Adrenal gland (tissue), 12 donors: Measurements from ENCODE around the gene AIFM2. TPM values are rescaled to one million over a fixed set of nuclear protein-coding genes. Genes with fewer than 3 reads are reported as not detected.
A peak's percentile ranks its signal among the peaks of the same experiment; 100 is the strongest.
"Not testable (repeated sequence)": the region's sequence is repeated elsewhere in the genome, so short reads cannot be mapped to it uniquely, and the experiment has no call there.

Experiments
- DNase-seq, 7 donors: peaks; one replicate each; pipeline ENCODE4 v3.0.0-alpha.2; 2019 to 2020
- H3K27ac ChIP-seq, 5 donors: fragments of 200-600 bp; sonication (generic) in 4 of 5; 1 replicate in 3 of 5; 2 replicates in 2 of 5; pipeline versions ENCODE4 v1.5.1 to v1.8.0; 2016 to 2020; ENCODE audit warnings: mild to moderate bottlenecking in 1 of 5
- H3K27me3 ChIP-seq: fragments of 200-600 bp; 2 replicates; pipeline ENCODE4 v1.8.0; 2021
- H3K36me3 ChIP-seq, 2 donors: fragments of 200-600 bp; replicated peaks in 1 of 2; 1 replicate in 1 of 2; 2 replicates in 1 of 2; pipeline versions ENCODE4 v1.5.1 to v1.8.0; 2018 to 2022
- H3K4me1 ChIP-seq, 2 donors: fragments of 200-600 bp; replicated peaks in 1 of 2; 1 replicate in 1 of 2; 2 replicates in 1 of 2; pipeline versions ENCODE4 v1.5.1 to v1.8.0; 2018 to 2021
- H3K4me3 ChIP-seq, 4 donors: fragments of 200-600 bp; sonication (generic) in 3 of 4; one replicate each; pipeline ENCODE4 v1.5.1; 2016 to 2018
- H3K9me3 ChIP-seq, 3 donors: fragments of 200-600 bp; sonication (generic) in 1 of 3; replicated peaks in 1 of 3; 1 replicate in 2 of 3; 2 replicates in 1 of 3; pipeline versions ENCODE4 v1.5.1 to v1.8.0; 2016 to 2021
- CTCF ChIP-seq, 6 experiments: fragments of 450-650 bp in 4 of 6; fragments of 200-600 bp in 2 of 6; sonication (generic) in 1 of 6; IDR thresholded peaks; 1 replicate in 5 of 6; 2 replicates in 1 of 6; pipeline versions ENCODE4 v1.5.1 to v1.8.0; 2016 to 2021; ENCODE audit warnings: antibody characterized with exemption in 6 of 6, mild to moderate bottlenecking in 2 of 6, moderate library complexity in 1 of 6
- POLR2A ChIP-seq, 2 donors: fragments of 450-650 bp; IDR thresholded peaks; one replicate each; pipeline ENCODE4 v1.6.1; 2017; ENCODE audit warnings: antibody characterized with exemption in 2 of 2, mild to moderate bottlenecking in 2 of 2, moderate library complexity in 1 of 2
- WGBS, 4 donors: extraction: QIAGEN DNeasy Blood & Tissue Kit in 2 of 4; methylation state at CpG; one replicate each; pipeline versions ENCODE4 v1.1.5 to v1.1.7; 2013 to 2017; 5-methylcytosine and 5-hydroxymethylcytosine counted together
- intact Hi-C, 2 donors: fragments of 100-400 bp; cut with DNase I; formaldehyde crosslinking; loops; one replicate each; pipeline versions ENCODE4 v1.14.1 to v1.15.0; 2022 to 2023
- polyA plus RNA-seq, 3 donors: library from polyadenylated mRNA; stranded (reverse); fragments of 200-250 nt in 2 of 3; fragments of 350-450 nt in 1 of 3; fragmentation: Illumina TruSeq in 1 of 3; extraction: RNeasy Lipid Tissue Mini Kit (QIAGEN cat#74804) in 1 of 3; gene quantifications; one replicate each; pipeline ENCODE4 v1.2.3, GENCODE V29; 2013 to 2014
- total RNA-seq, 9 donors: library from RNA; depleted of rRNA in 4 of 9; stranded (reverse); fragments of >200 nt in 4 of 9; fragments of 120-200 nt in 1 of 9; fragmentation: NEBNext Ultra II Directional in 1 of 9; extraction: Animal tissue kit (Norgen Biotek cat#: 25700) in 1 of 9; gene quantifications; one replicate each; pipeline versions ENCODE4 v1.1.0 to v1.2.4, GENCODE V29; 2013 to 2023
- donor health status: healthy with polysubstance abuse.
- donor health status: Bipolar disorder and iron deficiency.
- donor health status: DM: yes; HTN: yes; CAD: no.
- donor health status: DM: no; HTN: no; CAD: no.
- donor health status: DM: no; HTN: no; CAD: no.
- donor health status: DM: yes; HTN: yes; CAD: no.

The AIFM2 gene
- total and polyA plus RNA-seq, 12 donors: 7.4 to 31.2 (median 12.7) TPM

DNA sequence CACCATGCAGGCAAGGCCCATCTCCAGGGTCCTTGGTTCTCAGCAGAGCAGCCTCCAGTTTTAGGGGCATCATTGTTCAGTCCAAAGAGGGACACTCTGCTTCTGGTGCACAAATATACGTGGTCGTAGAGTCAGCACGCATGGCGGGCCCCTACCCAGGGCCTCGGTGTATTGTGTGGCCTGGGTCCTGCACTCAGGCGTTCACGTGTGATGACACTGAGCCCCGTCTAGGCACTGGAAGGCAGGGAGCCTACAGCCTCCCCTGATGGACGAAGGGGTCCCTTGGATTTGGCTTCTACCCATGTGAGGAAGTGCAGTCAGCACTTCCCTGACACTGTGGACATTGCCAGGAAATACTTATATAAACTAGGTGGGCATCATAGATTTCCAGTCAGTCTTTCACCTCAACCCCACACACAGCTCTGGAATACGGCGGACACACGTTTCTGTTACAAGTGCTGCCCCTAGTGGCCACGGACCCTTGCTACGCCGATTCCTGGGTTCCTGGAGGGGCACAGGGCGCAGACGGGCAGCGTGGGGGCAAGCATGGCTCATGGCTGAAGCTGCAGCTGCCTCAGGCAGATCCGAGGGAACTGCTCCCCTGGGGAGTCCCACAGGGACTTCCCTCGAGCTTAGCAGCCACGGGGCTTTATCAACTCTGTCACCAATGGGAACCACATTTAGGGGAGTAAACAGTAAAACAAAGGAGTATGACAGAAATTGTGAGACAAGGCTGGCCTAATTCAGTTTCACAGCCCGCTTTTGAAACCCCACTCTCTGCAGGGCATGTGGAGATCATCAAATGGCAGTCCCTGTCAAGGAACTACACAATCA is 25.4 kb downstream of the AIFM2 start:
- H3K9me3 ChIP-seq: no peaks in the 10 kb centered on the region
- no peaks in the 10 kb centered on the region for H3K27me3 ChIP-seq
- no peak overlapping the region for H3K27ac ChIP-seq
- intact Hi-C loops: no loop called here
- no peaks in the 10 kb centered on the region for H3K4me1 ChIP-seq
- H3K4me3 ChIP-seq: no peak overlapping the region
- peaks cover 0 to 6% of the 10 kb centered on the region in 2 donors for H3K36me3 ChIP-seq
- DNase-seq: no peak
- 70 to 80% (median 74%) methylated on average over 12 to 22 of the region's 22 CpGs for WGBS, 4 donors
- TF ChIP-seq CTCF (IDR thresholded peaks at IDR 0.05) (peak in 4 of 6 experiments; percentile 18 to 29 (median 26)), POLR2A (IDR thresholded peaks at IDR 0.05) (no peak)

DNA sequence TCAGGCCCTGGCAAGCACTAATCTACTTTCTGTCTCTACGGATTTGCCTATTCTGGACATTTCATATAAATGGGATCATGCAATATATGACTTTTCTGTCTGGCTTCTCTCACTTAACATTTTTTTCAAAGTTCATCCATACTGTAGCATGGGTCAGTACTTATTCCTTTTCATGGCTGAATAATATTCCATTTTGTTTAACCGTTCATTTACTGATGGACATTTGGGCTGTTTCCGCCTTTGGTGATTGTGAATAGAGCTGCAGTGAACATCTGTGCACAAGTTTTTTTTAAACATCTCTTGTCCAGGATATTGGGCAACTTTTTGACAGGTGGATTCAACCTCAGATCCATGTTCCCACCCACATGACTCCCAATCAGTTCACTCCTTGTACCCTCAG is 31.0 kb downstream of the AIFM2 start:
- TF ChIP-seq CTCF (IDR thresholded peaks at IDR 0.05) (no peak), POLR2A (IDR thresholded peaks at IDR 0.05) (no peak)
- no peak for DNase-seq

DNA sequence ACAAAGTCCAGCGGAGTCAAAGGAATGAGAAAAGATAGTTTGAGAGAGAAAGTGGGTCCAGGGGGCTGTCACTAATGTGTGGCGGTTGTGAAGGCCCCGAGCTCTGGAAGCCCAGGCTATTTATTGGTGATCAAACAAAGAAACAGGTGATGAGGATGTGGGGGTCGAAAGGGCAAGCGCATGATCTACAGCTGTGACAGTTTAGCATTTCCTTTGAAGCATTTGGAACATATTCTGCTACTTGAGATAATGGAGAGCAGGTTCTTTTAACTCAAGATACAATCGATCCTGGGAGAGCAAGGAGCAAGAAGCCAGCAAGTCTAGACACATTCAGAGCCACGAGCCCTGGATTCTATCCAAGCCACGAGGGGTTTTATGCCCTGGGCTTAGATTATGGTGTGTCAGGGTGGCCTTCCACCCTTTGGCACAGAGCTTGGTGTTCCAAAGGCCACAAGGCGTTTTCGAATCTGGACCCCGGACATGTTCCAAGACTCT is 31.5 kb downstream of the AIFM2 start:
- not testable (repeated sequence) for H3K4me1 ChIP-seq, H3K36me3 ChIP-seq
- 75 to 85% (median 83%) methylated on average over 11 of the region's 11 CpGs for WGBS, 4 donors

More for the DNA sequence above, 31.0 kb downstream of the AIFM2 start:
- H3K4me3 ChIP-seq: no peak overlapping the region
- no peaks in the 10 kb centered on the region for H3K27me3 ChIP-seq
- intact Hi-C loops: no loop called here
- H3K27ac ChIP-seq: no peak overlapping the region
- no peaks in the 10 kb centered on the region for H3K4me1 ChIP-seq
- 59 to 83% (median 72%) methylated on average over 3 of the region's 3 CpGs for WGBS, 4 donors
- H3K36me3 ChIP-seq: no peaks in the 10 kb centered on the region
- H3K9me3 ChIP-seq: no peaks in the 10 kb centered on the region

DNA sequence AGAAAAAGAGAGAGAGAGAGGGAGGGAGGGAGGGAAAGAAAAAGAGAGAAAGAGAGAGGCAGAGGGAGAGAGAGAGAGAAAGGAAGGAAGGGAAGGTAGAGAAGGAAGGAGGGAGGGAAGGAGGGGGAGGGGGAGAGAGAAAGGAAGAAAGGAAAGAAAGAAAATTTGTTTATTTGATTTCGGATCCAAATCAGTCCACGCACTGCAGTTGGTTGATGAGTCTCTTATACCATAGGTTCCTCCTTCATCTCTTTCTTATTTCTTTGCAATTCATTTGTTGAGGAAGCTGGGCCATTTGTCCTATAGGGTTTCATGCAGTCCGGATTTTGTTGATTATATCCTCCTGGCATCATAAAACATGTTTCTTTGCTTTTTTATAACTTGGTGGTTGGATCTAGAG is 34.4 kb downstream of the AIFM2 start:
- Histone ChIP-seq H3K27ac (no peak overlapping the region), H3K27me3 (no peaks in the 10 kb centered on the region), H3K4me1 (no peaks in the 10 kb centered on the region), H3K9me3 (no peaks in the 10 kb centered on the region), H3K36me3 (peaks cover 0 to 3% of the 10 kb centered on the region in 2 donors), H3K4me3 (no peak overlapping the region)
- TF ChIP-seq CTCF (IDR thresholded peaks at IDR 0.05): no peak
- no peak for TF ChIP-seq POLR2A (IDR thresholded peaks at IDR 0.05)
- no peak for DNase-seq
- WGBS, 4 donors: 91 to 97% (median 93%) methylated on average over 3 of the region's 3 CpGs
- intact Hi-C loops: no loop called here

More for the DNA sequence above, 31.5 kb downstream of the AIFM2 start:
- H3K9me3 ChIP-seq, H3K4me3 ChIP-seq, H3K27ac ChIP-seq, DNase-seq, intact Hi-C loops, H3K27me3 ChIP-seq: not testable (repeated sequence)

DNA sequence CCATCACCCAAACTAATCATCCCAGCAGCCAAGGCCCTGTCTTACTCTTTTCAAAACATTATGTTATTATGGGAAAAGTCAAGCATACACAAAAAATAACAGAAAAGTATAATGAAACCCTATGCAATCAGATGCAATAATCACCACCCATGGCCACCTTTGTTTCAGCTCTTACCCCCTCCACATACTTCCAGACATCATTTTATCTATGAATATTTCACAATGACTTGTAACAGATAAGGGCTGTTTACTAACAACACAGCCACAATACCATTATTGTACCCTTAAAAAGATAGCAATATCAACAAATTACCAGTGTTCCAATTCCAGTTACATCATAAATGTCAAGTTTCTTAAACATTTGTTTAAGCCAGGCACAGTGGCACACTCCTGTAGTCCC is 35.2 kb downstream of the AIFM2 start:
- no peaks in the 10 kb centered on the region for H3K4me1 ChIP-seq
- no peaks in the 10 kb centered on the region for H3K27me3 ChIP-seq
- intact Hi-C loops: no loop called here
- DNase-seq: no peak
- peaks cover 0 to 4% of the 10 kb centered on the region in 2 donors for H3K36me3 ChIP-seq
- no peaks in the 10 kb centered on the region for H3K9me3 ChIP-seq
- H3K4me3 ChIP-seq: no peak overlapping the region
- H3K27ac ChIP-seq: no peak overlapping the region
- TF ChIP-seq CTCF (IDR thresholded peaks at IDR 0.05) (no peak), POLR2A (IDR thresholded peaks at IDR 0.05) (no peak)
